Stimulated activated CD8-positive, alpha-beta memory T cell treated with anti-CD3 and anti-CD28 coated beads, Interleukin-15, amount 100 ng/mL, for 48 hours (primary cell): ENCODE results near the gene PTPRT.

Source experiments
- DNase-seq, 2 donors: peaks; one replicate each; pipeline ENCODE4 v3.0.0-alpha.2; 2020; ENCODE audit warnings: low read depth in 2 of 2

PTPRT gene

DNA sequence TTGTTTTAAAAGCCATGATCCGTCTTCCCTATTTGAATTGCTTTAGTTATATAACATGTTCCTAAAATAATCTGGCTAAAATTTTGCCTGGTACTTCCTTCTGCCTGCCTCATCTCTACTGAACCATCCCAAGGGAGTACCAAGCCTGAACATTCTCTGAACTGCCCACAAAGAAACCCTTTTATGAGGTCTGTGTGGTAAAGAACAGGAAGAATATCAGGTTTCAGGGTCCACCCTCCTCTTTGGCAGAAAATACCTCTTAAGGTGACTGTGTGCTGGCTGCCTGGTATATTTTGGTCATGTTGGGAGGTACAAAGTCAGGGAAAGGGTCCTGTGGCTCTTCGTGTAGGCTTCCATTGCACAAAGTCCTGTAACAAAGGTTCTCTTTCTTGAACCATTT, 997.4 kb downstream of the PTPRT start:
- DNase-seq: no peak

DNA sequence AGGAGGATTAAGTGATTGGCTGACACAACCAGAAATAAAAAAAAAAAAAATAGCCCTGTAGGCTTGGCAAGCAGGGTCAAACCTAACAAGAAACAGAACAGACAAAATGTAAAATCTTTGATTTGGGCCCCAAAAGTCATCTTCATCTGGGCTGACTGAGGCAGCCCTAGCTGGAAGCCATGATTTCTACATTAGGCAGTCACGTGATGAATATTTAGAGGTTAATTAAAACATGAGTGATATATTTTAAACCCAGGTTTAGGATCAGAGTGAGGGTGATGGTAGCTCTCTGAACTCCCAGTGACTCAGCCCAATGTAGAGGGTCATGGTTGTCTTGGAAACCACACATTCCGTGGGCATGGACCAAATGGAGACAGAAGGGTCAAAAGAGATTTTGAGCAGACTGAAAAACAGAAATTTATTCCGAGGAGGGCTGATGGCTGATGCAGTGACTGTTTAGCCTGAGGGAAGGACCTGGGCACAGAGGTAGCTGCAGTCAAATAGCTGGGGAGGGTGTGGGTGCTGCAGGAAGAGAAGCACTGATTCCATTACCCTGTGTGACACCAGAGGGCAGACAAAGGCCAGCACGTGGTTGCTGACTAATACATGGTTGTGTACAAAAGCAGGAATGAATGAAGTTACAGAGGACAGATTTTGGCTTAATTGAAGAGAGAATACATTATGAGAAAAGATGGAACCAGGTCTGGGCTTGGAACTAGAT, 998.4 kb downstream of the PTPRT start:
- no peak for DNase-seq

- no peak for DNase-seq
Observed at GRCh38 chr20:42190084-42190483, 999.6 kb downstream of the PTPRT start.

DNA sequence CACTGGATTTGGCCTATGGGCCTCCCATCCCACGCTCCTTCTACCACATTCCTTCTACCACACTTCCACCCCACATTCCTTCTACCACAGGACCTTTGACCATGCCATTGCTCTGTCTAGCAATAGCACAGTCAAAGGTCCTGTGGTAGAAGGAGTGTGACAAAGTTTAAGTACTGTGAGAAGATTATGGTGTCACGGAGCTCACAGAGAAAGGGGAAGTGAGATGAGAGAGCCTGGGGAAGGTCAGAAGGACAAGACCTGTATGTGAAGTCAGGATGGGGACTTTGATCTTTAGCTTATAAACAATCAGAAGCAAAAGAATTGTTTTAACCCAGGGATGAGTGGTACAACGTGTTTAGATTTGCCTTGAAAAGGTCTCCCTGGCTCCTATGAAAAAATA, 1003.4 kb downstream of the PTPRT start:
- no peak for DNase-seq

DNA sequence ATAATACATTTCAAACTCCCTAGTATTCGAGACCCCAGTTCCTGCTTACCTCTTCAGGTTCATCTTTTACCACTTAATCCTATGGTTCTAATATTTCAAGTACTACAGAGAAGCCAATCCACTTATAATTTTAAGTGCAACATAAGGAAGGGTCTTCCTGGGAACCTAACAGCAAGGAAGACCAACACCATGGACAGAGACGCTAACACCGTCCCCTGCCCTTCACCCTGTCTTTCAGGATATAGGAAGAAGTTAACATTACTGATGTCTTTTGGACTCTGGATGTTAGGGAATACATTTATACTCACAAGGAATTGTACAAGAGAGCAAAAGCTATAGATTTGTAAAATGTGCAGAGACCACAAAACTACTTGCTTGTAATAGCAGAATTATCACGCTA, 1006.6 kb downstream of the PTPRT start:
- DNase-seq: no peak

DNA sequence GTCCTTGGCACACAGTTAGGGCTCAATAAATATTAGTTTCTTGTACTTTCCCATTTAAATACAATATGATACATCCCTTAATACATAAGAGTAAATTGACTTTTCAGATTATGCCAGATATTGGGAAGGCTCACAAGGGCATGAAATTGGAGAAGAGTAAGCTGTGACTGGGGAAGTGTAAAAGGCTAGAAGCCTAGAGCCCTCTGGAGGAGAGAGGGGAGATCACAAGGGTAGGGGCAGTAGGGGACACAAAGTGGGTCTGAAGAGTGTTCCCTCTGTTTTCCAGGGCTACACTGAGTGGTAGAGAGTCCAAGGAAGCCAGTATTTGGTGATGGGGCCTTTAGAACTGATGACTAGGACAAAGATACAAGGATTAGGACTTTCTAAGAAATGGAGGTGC, 1008.6 kb downstream of the PTPRT start:
- no peak for DNase-seq

DNA sequence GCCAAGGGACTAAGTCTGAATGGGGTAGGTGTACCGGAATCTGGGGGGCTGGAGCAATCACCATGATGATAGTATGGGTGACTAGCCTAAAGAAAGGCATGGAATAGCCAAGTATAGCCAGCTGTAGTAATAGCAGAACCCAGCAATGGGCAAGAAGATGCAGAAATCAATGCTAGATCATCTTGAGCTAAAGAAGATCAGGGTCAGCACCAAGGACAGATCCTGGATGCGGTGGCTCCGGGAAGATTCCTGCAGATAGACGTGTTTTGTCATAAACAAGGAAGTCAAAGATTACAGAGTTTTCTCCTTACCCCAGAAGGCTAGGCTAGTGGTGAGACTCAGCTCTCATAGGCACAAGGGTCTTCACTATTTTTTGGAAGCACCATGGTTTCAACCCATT, 1009.9 kb downstream of the PTPRT start:
- no peak for DNase-seq

DNA sequence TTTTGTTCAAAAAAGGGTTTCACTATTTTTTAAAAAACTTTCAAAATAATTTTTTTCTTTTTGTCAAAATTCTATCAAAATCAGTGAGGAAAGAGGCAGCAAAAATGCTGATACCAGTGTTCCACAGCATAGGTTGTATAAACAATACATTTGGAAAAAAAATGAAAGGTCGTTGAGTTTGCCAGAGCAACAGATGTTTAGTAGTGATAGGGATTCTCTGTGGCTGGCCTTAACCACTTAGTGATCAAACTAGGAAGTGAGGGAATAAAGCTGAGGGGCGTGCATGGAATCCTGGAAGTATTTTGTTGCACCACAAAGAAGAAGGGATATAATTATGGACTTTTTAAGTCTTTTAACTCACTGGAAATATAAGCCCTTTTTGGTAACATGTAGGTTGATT, 1016.3 kb downstream of the PTPRT start:
- DNase-seq: no peak

GRCh38 chr20:42164121-42164890, 1025.4 kb downstream of the PTPRT start:
- DNase-seq: no peak

DNA sequence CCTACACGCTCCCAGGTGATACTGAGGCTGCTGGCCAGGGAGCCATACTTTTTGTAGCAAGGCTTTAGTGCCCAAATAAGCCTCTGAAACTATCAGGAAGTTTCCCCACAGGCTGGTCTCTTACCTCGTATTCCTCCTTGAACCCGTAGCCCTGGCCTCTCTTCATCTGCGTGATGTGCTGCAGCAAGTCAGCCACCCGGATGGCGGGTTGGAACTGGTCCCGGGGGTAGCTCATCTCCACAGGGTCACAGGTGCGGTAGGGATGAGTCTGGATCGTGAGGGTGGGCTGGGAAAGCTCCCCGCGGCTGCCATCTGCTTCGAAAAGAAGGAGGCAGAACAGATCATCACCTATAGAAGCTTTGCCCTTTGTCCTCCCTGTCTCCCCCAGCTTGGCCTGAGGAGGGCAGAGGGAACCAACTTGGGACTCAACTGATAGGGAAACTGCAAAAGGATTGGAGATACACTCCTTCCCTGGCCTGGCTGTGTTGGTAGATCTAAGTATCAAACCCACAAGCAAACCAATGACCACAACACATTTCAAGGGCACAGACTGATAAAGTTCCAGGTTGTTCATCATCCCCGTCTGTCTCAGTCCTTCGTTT, 1028.4 kb downstream of the PTPRT start:
- no peak for DNase-seq

GRCh38 chr20:42159808-42160207, 1029.9 kb downstream of the PTPRT start:
- no peak for DNase-seq

DNA sequence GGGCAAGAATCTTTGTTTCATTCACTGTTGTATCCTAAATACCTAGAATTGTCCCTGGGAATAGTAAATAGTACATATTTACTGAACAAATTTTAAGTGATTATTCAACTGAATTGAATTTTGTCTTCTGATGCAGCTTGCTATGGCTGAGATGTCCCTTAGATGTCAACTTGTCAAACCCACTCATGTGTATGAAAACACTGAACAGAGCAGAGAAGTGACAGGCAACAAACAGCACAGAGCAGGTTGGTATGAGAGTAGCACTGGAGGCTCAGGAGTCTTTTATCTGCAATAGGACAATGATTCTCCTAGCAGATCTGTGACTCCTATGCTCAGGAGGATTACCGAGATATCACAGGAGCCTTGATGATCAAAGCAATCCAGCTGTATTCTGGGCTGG, 1031.4 kb downstream of the PTPRT start:
- no peak for DNase-seq

- DNase-seq: no peak
Observed at GRCh38 chr20:42155586-42155985, 1034.1 kb downstream of the PTPRT start.

DNA sequence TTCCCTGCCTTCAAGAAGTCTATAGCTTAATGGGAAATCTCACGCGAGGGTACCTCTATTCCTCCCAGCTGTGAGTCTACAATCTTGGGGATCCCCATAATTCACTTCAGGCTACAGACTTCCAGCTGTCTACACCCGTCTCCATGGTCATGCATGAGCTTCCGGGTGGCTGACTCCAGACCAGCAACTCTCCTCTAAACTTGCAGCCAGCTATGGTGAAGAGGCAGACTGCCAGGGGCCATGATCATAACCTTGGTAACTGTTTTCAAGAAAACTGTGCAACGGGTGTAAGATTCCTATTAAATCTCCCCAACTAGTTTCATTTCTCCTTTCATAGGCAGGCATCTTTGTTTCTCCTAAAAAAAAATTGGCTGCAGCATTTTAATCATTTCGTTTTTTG, 1037.1 kb downstream of the PTPRT start:
- no peak for DNase-seq

DNA sequence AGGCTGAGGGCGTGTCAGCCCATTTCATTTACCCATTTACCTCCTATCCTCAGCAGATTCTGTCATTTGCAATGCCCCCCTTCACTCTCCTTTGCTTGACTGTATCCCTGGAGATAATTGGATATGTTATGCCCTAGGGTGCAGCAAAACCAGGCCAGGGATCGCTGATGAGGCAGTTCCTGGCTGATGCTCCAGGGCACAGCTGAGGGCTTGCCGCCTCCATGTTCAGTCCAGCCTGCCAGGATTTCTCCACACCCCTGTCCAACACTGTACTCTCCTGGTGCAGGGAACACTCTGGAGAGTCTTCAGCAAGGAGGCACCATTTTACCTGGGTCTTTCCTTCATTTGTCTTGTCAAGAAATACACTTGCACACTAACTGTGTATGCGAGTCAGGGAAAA, 1039.5 kb downstream of the PTPRT start:
- no peak for DNase-seq

- DNase-seq: no peak
Observed at GRCh38 chr20:42138729-42139128, 1051.0 kb downstream of the PTPRT start.

DNA sequence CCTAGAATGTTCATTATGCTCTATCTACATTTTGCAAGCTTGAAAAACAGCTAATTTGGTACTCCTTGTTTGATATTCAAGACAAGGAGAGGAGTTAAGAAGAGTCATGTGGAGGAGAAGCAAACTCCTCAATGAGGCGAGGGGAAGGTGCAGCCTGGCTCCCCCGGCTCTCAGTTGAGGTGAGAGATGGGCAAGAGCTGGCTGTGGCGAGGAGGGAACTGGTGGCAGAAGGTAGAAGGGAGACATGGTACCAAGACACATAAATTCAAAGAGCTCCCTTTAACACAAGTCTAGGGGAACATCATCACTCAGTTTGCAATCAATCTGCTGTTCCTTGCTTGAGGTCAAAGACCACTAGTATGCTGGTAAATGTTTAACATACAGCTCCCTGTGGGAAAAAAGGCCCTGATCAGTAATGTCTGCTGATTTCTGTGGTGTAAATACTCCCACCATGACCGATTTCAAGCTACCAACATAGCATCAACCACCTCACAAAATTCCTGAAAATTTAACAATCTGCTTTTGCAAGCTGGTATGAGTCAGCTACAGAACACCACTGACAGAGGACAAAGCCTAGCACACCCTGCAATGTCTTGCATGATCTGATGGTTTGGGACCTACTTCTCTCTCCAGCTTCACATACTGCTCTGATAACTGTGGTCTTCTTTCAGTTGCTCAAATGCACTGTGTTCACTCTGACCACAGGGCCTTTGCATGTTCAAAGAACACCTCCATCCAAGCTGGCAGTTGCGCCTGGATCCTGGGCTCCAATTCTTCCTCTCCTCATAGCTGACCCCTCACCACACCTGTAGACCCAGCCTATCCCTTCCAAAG, 1055.2 kb downstream of the PTPRT start:
- DNase-seq: no peak

DNA sequence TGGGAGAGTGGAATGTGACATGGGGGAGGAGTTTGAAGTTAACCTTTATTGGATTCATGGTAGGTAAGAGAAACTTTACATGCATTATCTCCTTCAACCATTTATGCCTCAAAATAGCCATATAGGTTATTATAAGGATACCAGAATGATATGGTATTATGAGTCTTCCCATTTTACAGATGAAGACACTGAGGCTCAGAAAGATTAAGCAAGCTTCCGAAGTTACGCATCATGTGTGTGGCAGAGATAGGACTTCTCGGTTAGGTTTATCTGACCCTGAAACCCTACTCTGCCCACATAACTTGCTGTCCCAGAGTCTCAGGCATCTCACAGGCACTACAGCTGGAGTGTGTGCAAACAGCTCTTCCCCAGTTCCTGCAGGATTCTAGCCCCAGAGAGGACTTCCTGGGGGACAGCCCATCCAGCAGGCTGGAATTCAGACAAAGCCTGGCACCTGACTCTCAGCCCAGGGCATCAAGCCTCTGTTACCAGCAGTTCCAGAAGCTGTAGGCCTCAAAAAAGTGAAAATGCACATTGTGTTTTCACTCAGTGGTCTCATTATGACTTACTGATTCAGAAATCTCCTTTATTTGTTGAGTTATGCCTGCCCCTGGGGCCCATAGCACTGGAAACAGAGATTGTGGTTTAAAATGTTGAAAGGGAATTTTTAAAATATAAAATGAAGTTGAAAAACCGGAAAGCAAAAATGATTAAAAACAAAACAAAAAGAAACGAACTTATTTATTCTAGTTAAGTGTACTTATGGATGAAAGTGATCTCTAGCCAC, 1058.7 kb downstream of the PTPRT start:
- DNase-seq: no peak

DNA sequence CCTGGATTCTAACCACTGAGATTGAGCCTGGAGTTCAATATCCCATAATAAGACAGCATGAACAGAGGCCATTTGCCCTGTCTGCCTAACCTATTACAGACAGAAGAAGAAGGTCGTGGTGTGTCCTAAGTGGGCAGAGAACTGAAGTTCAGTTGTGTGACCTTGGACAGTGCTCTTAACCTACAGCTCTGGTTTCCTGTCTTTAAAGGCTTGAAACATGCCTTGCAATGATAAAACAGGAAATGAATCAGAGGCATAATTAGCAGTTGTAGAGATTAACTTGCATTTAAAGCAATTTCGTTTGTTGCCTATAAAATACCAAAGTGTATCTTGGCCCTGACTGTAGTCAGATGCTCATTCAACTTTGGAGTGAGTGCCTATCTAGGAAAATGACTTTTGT, 1064.3 kb downstream of the PTPRT start:
- DNase-seq: no peak

GRCh38 chr20:42123981-42124473, 1065.7 kb downstream of the PTPRT start:
- no peak for DNase-seq
